AG04450 (cell line): Measurements from ENCODE around the gene GALNT2. TPM values are rescaled to one million over a fixed set of nuclear protein-coding genes. Genes with fewer than 3 reads are reported as not detected.

Experiments
- CTCF ChIA-PET: fragments of 300-600, 350-600 bp; formaldehyde crosslinking; extraction: SDS; loops from one replicate; lab custom pipeline; 2022; ENCODE audit warnings: antibody characterized with exemption, inconsistent platforms; lab: Charles Lee
- POLR2A ChIA-PET: fragments of 350-600 bp; formaldehyde crosslinking; extraction: SDS; loops from one replicate; lab custom pipeline; 2021; ENCODE audit warnings: antibody characterized with exemption, inconsistent platforms; lab: Yijun Ruan, JAX
- DNase-seq: peaks from one replicate; pipeline ENCODE4 v3.0.0-alpha.2; 2011; ENCODE audit warnings: low read depth, low spot score
- H3K27ac ChIP-seq: one replicate; pipeline ENCODE4 v1.5.1; 2012; ENCODE audit warnings: low read depth, low read length, control low read depth
- H3K27me3 ChIP-seq: one replicate; pipeline ENCODE4 v1.6.0; 2012; ENCODE audit warnings: low read length; ENCODE audit not compliant: control insufficient read depth, insufficient read depth
- H3K4me3 ChIP-seq: 2 replicates; pipeline ENCODE4 v1.5.1; 2011; ENCODE audit warnings: mild to moderate bottlenecking, low read depth, low read length, control low read depth
- H3K9me3 ChIP-seq: 2 replicates; pipeline ENCODE4 v1.5.1; 2012; ENCODE audit warnings: low read length; ENCODE audit not compliant: control insufficient read depth, insufficient read depth
- CTCF ChIP-seq: IDR thresholded peaks from 2 replicates; pipeline ENCODE4 v1.5.1; 2011; ENCODE audit warnings: low read depth, low read length, control low read depth, inconsistent platforms
- polyA plus RNA-seq: library from polyadenylated mRNA; depleted of rRNA; stranded (reverse); fragments of >200 nt; gene quantifications from 2 replicates; pipeline ENCODE4 v1.2.3, GENCODE V29; 2011

GALNT2 gene
- polyA plus RNA-seq, 1 experiment, result 121 TPM

- no peak for TF ChIP-seq CTCF
- ChIA-PET CTCF (no interaction called here), POLR2A (no interaction called here)
- DNase-seq, result no peak
- Histone ChIP-seq H3K4me3 (no peak overlapping the region), H3K27ac (no peak overlapping the region), H3K9me3 (peaks cover 2% of the 10 kb centered on the region; the same call in 1 of the 2 replicates), H3K27me3 (peaks cover 4% of the 10 kb centered on the region)
Measured at GRCh38 chr1:230316864-230317745, 250.1 kb downstream of the GALNT2 start.

GRCh38 chr1:230317823-230318819 is 251.1 kb downstream of the GALNT2 start:
- peaks cover 2% of the 10 kb centered on the region; the same call in 1 of the 2 replicates for H3K9me3 ChIP-seq
- H3K4me3 ChIP-seq, result no peak overlapping the region
- no peak overlapping the region for H3K27ac ChIP-seq
- no peak for DNase-seq
- ChIA-PET CTCF (no interaction called here), POLR2A (no interaction called here)
- no peak for TF ChIP-seq CTCF
- peaks cover 4% of the 10 kb centered on the region for H3K27me3 ChIP-seq

- no peak for DNase-seq
- ChIA-PET POLR2A (no interaction called here), CTCF (no interaction called here)
- no peak overlapping the region for H3K27ac ChIP-seq
- peaks cover 2% of the 10 kb centered on the region; the same call in 1 of the 2 replicates for H3K9me3 ChIP-seq
- TF ChIP-seq CTCF, result no peak
- no peak overlapping the region for H3K4me3 ChIP-seq
- H3K27me3 ChIP-seq, result no peaks in the 10 kb centered on the region
Measured at GRCh38 chr1:230319014-230319747, 252.1 kb downstream of the GALNT2 start.

- Histone ChIP-seq H3K27ac (no peak overlapping the region), H3K27me3 (no peaks in the 10 kb centered on the region), H3K9me3 (peaks cover 2% of the 10 kb centered on the region; the same call in 1 of the 2 replicates), H3K4me3 (no peak overlapping the region)
- no peak for TF ChIP-seq CTCF
- DNase-seq, result no peak
- ChIA-PET CTCF (no interaction called here), POLR2A (no interaction called here)
Measured at GRCh38 chr1:230320804-230321203, 253.8 kb downstream of the GALNT2 start.
